Nephron (organoid): ENCODE data around the gene TMEM244.

Experiments
- H3K27ac Mint-ChIP-seq, 3 experiments: 2 replicates each; pipeline ENCODE4 v1.8.0; 2020; ENCODE audit warnings: mixed read lengths in 3 of 3, mild to moderate bottlenecking in 2 of 3, moderate library complexity in 1 of 3
- H3K27me3 Mint-ChIP-seq: 2 replicates; pipeline ENCODE4 v1.8.0; 2021; ENCODE audit warnings: low read depth, mild to moderate bottlenecking, moderate library complexity, mixed read lengths
- H3K36me3 Mint-ChIP-seq: 2 replicates; pipeline ENCODE4 v1.8.0; 2020; ENCODE audit warnings: low read depth, mixed read lengths
- H3K4me1 Mint-ChIP-seq: 2 replicates; pipeline ENCODE4 v1.8.0; 2020; ENCODE audit warnings: mixed read lengths
- H3K4me3 Mint-ChIP-seq, 3 experiments: 2 replicates each; pipeline ENCODE4 v1.8.0; 2020; ENCODE audit warnings: mild to moderate bottlenecking in 3 of 3, mixed read lengths in 3 of 3, moderate library complexity in 2 of 3
- H3K9me3 Mint-ChIP-seq: 2 replicates; pipeline ENCODE4 v1.8.0; 2020; ENCODE audit warnings: mixed read lengths
- TF ChIP-seq, protein P1 (sequence below), 3 experiments: fragments of 200-600 bp; sonication (generic); IDR thresholded peaks; one replicate each; pipeline ENCODE4 v1.5.0; 2021; ENCODE audit warnings: antibody characterized with exemption in 3 of 3; ENCODE audit not compliant: unreplicated experiment in 3 of 3

TMEM244 gene

DNA sequence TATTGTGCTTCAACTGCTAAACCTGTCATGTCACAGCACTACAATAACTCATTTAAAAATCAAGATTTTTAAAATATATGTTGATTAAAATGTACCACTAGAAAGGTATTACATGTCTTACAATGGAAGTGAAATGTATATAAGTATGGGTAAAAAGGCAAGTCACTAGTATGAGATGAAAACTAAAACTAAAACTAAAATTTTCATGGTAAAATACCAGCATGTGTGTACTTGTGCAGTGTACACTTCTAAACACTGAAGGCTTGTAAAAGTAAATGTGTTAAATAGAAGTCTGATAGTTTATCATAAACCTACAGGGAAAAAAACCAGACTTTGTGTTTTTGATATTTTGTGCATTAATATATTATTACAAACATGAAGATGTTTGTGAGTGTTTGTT lies 13.7 kb upstream of the TMEM244 start:
- TF ChIP-seq, protein P1, sequence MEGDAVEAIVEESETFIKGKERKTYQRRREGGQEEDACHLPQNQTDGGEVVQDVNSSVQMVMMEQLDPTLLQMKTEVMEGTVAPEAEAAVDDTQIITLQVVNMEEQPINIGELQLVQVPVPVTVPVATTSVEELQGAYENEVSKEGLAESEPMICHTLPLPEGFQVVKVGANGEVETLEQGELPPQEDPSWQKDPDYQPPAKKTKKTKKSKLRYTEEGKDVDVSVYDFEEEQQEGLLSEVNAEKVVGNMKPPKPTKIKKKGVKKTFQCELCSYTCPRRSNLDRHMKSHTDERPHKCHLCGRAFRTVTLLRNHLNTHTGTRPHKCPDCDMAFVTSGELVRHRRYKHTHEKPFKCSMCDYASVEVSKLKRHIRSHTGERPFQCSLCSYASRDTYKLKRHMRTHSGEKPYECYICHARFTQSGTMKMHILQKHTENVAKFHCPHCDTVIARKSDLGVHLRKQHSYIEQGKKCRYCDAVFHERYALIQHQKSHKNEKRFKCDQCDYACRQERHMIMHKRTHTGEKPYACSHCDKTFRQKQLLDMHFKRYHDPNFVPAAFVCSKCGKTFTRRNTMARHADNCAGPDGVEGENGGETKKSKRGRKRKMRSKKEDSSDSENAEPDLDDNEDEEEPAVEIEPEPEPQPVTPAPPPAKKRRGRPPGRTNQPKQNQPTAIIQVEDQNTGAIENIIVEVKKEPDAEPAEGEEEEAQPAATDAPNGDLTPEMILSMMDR (IDR thresholded peaks at IDR 0.05; ENCODE audit: unreplicated experiment in 3 of 3), result no peak
- Mint-ChIP-seq H3K4me3 (no peak overlapping the region), H3K9me3 (peaks cover 9% of the 10 kb centered on the region), H3K4me1 (peaks cover 12% of the 10 kb centered on the region), H3K36me3 (no peaks in the 10 kb centered on the region), H3K27ac (no peak overlapping the region), H3K27me3 (peaks cover 3% of the 10 kb centered on the region)

DNA sequence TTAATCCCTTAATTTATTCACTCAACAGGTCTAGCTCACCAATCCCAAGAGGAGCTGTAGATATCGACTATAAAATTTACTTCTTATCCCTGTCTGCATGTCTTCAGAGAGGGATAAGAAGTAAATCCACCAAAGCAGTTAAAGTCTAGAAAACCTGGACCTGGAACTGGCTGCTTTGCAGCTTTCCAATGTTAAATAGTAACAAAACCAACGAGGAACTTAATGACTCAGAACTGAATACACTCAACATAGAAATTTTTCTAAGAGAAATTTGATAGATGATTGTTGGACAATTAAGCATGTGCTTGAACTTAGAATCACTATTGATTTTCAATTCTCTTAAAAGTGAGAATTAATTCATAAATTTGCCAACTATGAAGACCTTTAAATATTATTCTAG lies 11.5 kb upstream of the TMEM244 start:
- Mint-ChIP-seq H3K27ac (peak overlapping the region in 2 of 3 experiments; percentile 2 to 31), H3K4me1 (peaks cover 21% of the 10 kb centered on the region), H3K9me3 (peaks cover 3% of the 10 kb centered on the region), H3K27me3 (no peaks in the 10 kb centered on the region), H3K36me3 (no peaks in the 10 kb centered on the region), H3K4me3 (no peak overlapping the region)
- TF ChIP-seq, protein P1 (IDR thresholded peaks at IDR 0.05; ENCODE audit: unreplicated experiment in 3 of 3), result no peak

DNA sequence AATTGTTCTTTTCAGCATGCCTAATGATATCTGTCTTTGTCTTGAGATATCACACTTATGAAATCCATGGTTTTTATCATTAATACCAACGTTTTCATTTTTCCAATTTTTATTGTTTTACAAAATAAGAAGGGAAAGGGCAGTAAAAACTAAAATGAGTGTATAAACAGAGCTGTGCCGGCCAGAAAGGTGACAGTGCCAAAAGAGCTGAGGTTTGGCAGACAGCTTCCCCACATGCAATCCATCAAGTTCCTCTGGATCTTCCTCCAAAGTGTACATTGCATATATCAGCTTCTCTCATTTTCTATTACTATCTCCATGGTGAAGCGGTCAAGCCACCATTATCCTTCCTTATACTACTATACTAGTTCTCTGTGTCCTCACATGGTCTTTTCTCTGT lies 10.1 kb upstream of the TMEM244 start:
- TF ChIP-seq, protein P1 (IDR thresholded peaks at IDR 0.05; ENCODE audit: unreplicated experiment in 3 of 3), result no peak
- no peaks in the 10 kb centered on the region for H3K9me3 Mint-ChIP-seq
- peaks cover 20% of the 10 kb centered on the region for H3K4me1 Mint-ChIP-seq
- H3K27ac Mint-ChIP-seq, result peak overlapping the region in 1 of 3 experiments; percentile 2
- H3K4me3 Mint-ChIP-seq, result no peak overlapping the region
- no peaks in the 10 kb centered on the region for H3K36me3 Mint-ChIP-seq
- no peaks in the 10 kb centered on the region for H3K27me3 Mint-ChIP-seq

DNA sequence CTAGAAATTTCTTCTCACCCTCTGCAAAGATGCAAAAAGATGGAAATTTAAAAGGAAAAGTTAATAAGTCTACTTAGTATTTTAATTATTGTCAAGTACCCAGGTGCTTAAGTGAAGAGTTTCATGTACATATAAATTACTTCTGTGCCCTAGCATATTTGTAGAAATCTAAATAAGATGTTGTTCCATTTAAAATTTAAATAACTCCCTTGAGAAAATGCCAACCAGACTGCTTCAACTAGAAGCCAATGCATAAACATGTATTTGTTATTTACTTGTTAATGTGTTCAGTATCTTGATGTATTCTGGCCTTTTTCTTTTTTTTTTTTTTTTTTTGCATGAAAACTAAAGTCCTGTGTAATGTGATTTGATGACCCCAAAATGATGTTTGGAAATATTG lies 6.3 kb upstream of the TMEM244 start:
- TF ChIP-seq, protein P1 (IDR thresholded peaks at IDR 0.05; ENCODE audit: unreplicated experiment in 3 of 3), result no peak
- peaks cover 4% of the 10 kb centered on the region for H3K9me3 Mint-ChIP-seq
- H3K4me3 Mint-ChIP-seq, result no peak overlapping the region
- no peaks in the 10 kb centered on the region for H3K27me3 Mint-ChIP-seq
- peak overlapping the region in 2 of 3 experiments; percentile 58 to 59 for H3K27ac Mint-ChIP-seq
- peaks cover 14% of the 10 kb centered on the region for H3K4me1 Mint-ChIP-seq
- no peaks in the 10 kb centered on the region for H3K36me3 Mint-ChIP-seq

DNA sequence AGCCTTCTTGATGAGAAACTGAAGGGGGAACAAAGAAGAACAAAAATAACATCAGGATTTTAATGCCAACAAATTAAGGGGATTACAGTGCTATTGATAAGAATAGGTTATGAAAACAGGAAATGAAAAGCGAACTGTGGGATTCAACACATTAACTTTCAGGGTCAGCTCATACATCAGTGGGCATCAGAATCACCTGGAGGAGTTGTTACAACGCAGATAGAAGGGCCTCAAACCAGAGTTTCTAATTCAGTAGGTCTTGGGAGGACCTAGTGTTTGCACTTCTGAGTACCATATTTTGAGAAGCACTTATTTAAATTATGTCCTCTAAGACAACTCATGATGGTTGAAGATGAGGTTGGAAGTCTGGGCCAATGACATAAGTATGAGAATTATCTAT lies 5.6 kb upstream of the TMEM244 start:
- Mint-ChIP-seq H3K9me3 (peaks cover 4% of the 10 kb centered on the region), H3K4me3 (no peak overlapping the region), H3K27me3 (no peaks in the 10 kb centered on the region), H3K36me3 (no peaks in the 10 kb centered on the region), H3K4me1 (peaks cover 10% of the 10 kb centered on the region), H3K27ac (no peak overlapping the region)
- TF ChIP-seq, protein P1 (IDR thresholded peaks at IDR 0.05; ENCODE audit: unreplicated experiment in 3 of 3), result no peak

DNA sequence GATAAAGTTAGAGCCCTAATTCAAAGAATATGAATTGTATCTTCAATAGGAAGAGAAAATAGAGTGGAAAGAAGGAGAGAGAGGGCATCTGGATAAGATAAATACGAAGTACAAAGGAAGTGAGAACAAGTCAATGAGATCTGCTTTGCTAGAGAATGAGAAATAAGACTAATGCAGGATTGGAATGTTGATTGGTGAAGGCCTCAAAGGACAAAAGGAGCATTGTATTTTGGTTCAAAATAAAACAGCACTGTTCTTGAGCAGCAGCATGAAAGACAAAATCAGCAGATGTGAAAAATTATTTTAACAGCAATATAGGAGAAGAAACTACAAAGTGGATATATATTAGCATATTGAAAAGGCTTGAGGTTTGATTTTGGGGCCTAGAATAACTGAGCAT lies 5.1 kb upstream of the TMEM244 start:
- H3K4me3 Mint-ChIP-seq, result no peak overlapping the region
- TF ChIP-seq, protein P1 (IDR thresholded peaks at IDR 0.05; ENCODE audit: unreplicated experiment in 3 of 3), result no peak
- H3K36me3 Mint-ChIP-seq, result no peaks in the 10 kb centered on the region
- no peaks in the 10 kb centered on the region for H3K27me3 Mint-ChIP-seq
- H3K4me1 Mint-ChIP-seq, result peaks cover 10% of the 10 kb centered on the region
- H3K27ac Mint-ChIP-seq, result no peak overlapping the region
- peaks cover 4% of the 10 kb centered on the region for H3K9me3 Mint-ChIP-seq
